Nephron (organoid): ENCODE measurements around the gene C1QC.

Experiments used
- H3K27ac Mint-ChIP-seq, 3 experiments: 2 replicates each; pipeline ENCODE4 v1.8.0; 2020; ENCODE audit warnings: mixed read lengths in 3 of 3, mild to moderate bottlenecking in 2 of 3, moderate library complexity in 1 of 3
- H3K27me3 Mint-ChIP-seq: 2 replicates; pipeline ENCODE4 v1.8.0; 2021; ENCODE audit warnings: low read depth, mild to moderate bottlenecking, moderate library complexity, mixed read lengths
- H3K36me3 Mint-ChIP-seq: 2 replicates; pipeline ENCODE4 v1.8.0; 2020; ENCODE audit warnings: low read depth, mixed read lengths
- H3K4me1 Mint-ChIP-seq: 2 replicates; pipeline ENCODE4 v1.8.0; 2020; ENCODE audit warnings: mixed read lengths
- H3K4me3 Mint-ChIP-seq, 3 experiments: 2 replicates each; pipeline ENCODE4 v1.8.0; 2020; ENCODE audit warnings: mild to moderate bottlenecking in 3 of 3, mixed read lengths in 3 of 3, moderate library complexity in 2 of 3
- H3K9me3 Mint-ChIP-seq: 2 replicates; pipeline ENCODE4 v1.8.0; 2020; ENCODE audit warnings: mixed read lengths
- CTCF ChIP-seq, 3 experiments: fragments of 200-600 bp; sonication (generic); IDR thresholded peaks; one replicate each; pipeline ENCODE4 v1.5.0; 2021; ENCODE audit warnings: antibody characterized with exemption in 3 of 3; ENCODE audit not compliant: unreplicated experiment in 3 of 3

The C1QC gene

DNA sequence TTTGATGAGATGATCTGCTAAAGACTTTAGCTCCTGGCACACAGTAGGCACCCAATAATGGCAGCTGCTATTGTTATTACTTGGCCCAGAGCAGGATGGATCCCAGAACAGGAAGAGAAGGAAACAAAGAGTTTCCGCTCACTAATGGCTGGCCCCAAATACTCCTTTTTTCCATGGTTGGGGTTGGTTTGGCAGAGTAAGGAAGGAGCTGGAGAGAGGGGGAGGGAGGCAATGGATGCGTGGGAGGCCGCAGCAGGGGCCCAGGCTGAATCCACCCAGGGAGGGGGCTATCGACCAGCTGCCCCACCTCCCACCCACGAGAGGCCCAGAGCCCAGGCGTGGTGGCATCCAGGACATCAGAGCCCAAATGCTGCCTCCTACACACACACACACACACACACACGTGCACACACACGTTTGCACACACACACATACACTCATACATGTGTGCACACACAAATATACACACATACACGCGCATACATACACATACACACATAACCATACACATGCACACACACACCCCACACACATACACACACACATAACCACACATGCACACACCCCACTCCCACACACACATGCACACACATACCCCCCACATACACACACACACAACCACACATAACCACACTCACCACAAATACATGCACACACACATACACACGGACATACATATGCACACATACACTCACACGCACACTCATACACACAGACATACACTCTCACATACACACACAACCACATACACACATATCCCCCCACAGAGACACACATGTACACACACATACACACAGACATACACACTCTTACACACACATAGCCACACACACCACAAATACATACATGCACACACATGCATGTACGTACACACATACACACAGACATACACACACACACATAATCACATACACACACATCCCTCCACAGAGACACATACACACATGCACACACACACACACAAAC lies 34.8 kb downstream of the C1QC start:
- H3K4me1 Mint-ChIP-seq = peaks cover 16% of the 10 kb centered on the region
- H3K9me3 Mint-ChIP-seq = no peaks in the 10 kb centered on the region

GRCh38 chr1:22680726-22681125 lies 37.3 kb downstream of the C1QC start:
- Mint-ChIP-seq H3K27ac (no peak overlapping the region), H3K4me1 (peaks cover 24% of the 10 kb centered on the region), H3K4me3 (no peak overlapping the region), H3K27me3 (peaks cover 3% of the 10 kb centered on the region), H3K36me3 (no peaks in the 10 kb centered on the region), H3K9me3 (no peaks in the 10 kb centered on the region)
- no peak for TF ChIP-seq CTCF (IDR thresholded peaks at IDR 0.05; ENCODE audit: unreplicated experiment in 3 of 3)

More for the DNA sequence above, 34.8 kb downstream of the C1QC start:
- Mint-ChIP-seq H3K36me3 (no peaks in the 10 kb centered on the region), H3K27me3 (peaks cover 10% of the 10 kb centered on the region), H3K4me3 (no peak overlapping the region), H3K27ac (no peak overlapping the region)
- TF ChIP-seq CTCF (IDR thresholded peaks at IDR 0.05; ENCODE audit: unreplicated experiment in 3 of 3) = no peak

DNA sequence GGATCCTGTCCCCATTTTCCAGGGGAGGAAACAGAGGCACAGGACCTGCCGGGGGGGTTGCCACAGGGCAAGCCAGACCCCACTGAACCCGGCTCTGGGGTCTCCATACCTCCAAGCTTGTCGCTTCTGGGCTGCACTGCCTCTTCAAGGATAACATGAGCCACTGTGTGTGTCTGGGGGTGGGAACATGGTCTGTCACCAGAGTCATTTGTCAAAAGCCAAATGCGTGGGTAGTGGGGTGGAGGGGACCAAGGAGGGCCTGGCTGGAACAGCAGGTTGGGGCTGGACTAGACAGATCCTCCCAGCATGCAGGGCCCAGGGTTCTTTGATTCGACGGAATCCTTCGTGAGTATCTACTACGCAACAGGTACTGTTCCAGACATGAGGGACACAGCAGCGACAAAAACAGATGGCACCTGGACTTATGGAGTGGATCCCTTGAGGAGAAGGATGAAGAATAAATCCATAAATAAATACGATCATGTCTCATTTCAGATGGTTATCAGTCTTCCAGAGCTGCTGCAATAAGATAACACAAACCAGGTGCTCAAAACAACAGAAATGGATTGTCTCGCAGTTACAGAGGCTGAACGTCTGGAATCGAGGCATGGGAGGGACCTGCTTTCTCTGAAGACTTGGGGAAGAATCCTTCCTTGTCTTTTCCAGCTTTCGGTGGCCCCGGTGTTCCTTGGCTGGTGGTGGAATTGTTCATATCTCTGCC lies 38.3 kb downstream of the C1QC start:
- peaks cover 29% of the 10 kb centered on the region for H3K4me1 Mint-ChIP-seq
- H3K27me3 Mint-ChIP-seq = peaks cover 5% of the 10 kb centered on the region
- H3K27ac Mint-ChIP-seq = peak overlapping the region in 1 of 3 experiments; percentile 25
- no peak for TF ChIP-seq CTCF (IDR thresholded peaks at IDR 0.05; ENCODE audit: unreplicated experiment in 3 of 3)
- H3K9me3 Mint-ChIP-seq = no peaks in the 10 kb centered on the region
- no peak overlapping the region for H3K4me3 Mint-ChIP-seq
- no peaks in the 10 kb centered on the region for H3K36me3 Mint-ChIP-seq

DNA sequence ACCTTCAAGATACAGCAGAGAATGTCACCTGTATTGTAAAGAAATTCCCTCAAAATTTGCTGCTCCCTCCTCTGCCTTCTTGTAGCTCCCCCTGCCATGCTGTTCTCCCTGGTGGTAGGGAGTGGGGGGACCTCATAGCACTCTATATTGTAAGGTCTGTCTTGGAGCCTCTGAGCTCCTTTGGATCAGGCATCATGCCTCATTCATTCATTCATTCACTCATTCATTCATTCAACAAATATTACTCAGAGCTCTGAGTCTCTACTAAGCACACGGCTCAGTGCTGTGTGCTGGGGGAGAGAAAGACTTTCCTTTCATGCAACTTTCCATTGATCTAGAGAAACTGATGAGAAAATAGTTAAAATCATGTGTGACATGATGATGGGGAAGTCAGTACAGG lies 40.1 kb downstream of the C1QC start:
- Mint-ChIP-seq H3K27ac (peak overlapping the region; percentile 67 to 89 (median 79)), H3K4me3 (peak overlapping the region in 1 of 3 experiments; percentile 5), H3K36me3 (no peaks in the 10 kb centered on the region)

GRCh38 chr1:22685591-22686059 lies 42.2 kb downstream of the C1QC start:
- H3K9me3 Mint-ChIP-seq = no peaks in the 10 kb centered on the region
- TF ChIP-seq CTCF (IDR thresholded peaks at IDR 0.05; ENCODE audit: unreplicated experiment in 3 of 3) = no peak
- peaks cover 54% of the 10 kb centered on the region for H3K4me1 Mint-ChIP-seq
- H3K27me3 Mint-ChIP-seq = peaks cover 5% of the 10 kb centered on the region
- no peaks in the 10 kb centered on the region for H3K36me3 Mint-ChIP-seq
- peak overlapping the region; percentile 77 to 89 (median 79) for H3K27ac Mint-ChIP-seq
- peak overlapping the region; percentile 27 to 33 (median 28) for H3K4me3 Mint-ChIP-seq

More for the DNA sequence above, 40.1 kb downstream of the C1QC start:
- TF ChIP-seq CTCF (IDR thresholded peaks at IDR 0.05; ENCODE audit: unreplicated experiment in 3 of 3) = no peak
- no peaks in the 10 kb centered on the region for H3K9me3 Mint-ChIP-seq
- peaks cover 43% of the 10 kb centered on the region for H3K4me1 Mint-ChIP-seq
- H3K27me3 Mint-ChIP-seq = peaks cover 5% of the 10 kb centered on the region
